ENCODE data around the gene PHC1.

GRCh38 chr12:8985213-8985754, 71.0 kb downstream of the PHC1 start:
- TF ChIP-seq, protein P1, sequence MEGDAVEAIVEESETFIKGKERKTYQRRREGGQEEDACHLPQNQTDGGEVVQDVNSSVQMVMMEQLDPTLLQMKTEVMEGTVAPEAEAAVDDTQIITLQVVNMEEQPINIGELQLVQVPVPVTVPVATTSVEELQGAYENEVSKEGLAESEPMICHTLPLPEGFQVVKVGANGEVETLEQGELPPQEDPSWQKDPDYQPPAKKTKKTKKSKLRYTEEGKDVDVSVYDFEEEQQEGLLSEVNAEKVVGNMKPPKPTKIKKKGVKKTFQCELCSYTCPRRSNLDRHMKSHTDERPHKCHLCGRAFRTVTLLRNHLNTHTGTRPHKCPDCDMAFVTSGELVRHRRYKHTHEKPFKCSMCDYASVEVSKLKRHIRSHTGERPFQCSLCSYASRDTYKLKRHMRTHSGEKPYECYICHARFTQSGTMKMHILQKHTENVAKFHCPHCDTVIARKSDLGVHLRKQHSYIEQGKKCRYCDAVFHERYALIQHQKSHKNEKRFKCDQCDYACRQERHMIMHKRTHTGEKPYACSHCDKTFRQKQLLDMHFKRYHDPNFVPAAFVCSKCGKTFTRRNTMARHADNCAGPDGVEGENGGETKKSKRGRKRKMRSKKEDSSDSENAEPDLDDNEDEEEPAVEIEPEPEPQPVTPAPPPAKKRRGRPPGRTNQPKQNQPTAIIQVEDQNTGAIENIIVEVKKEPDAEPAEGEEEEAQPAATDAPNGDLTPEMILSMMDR (optimal IDR thresholded peaks at IDR 0.05 in 1 of 3, IDR thresholded peaks at IDR 0.05 in 1 of 3, conservative IDR thresholded peaks at IDR 0.05 in 1 of 3; ENCODE audit: extremely low read depth in 1 of 3, insufficient read depth in 2 of 3, low read length in 3 of 3): no peak
- no peak for TF ChIP-seq EZH2 (IDR thresholded peaks at IDR 0.05; ENCODE audit: low read length)

All from keratinocyte (primary cell).